Measurements from ENCODE around the gene TMEM52B. TPM values are rescaled to one million over a fixed set of nuclear protein-coding genes. Genes with fewer than 3 reads are reported as not detected.

The TMEM52B gene
- total RNA-seq, 1 experiment from 2014 or later, result not detected

DNA sequence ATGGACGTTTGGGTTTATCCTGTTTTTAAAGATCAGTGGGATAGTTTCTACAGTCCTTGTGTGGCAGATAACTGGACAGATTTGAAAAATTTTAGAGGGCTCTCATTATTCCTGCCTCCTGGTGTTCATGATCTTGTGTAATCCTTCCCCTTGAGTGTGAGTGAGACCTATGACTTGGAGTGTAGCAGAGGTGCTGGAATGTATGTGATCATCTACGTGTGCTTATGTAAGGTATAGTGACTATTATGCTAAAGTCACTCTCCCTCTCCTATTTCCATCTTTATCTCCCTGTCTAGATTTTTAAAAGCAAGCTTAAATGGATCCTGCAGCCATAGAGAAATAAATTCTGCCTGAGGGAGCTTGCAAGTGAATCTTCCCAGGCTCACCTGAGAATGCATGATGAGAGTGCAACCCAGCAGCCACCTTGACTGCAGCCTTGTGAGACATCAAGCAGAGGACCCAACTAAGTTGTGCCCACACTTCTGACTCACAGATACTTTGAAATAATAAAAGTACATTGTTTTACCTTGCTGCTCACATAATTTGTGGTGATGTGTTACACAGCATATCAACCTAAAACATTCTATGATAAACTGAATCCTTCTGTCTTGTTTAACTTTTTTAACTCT, 3.7 kb upstream of the TMEM52B start:
- POLR2A ChIA-PET (ENCODE audit: low non-redundant PET), result no interaction called here
- Histone ChIP-seq H3K27me3 (replicated peaks; ENCODE audit: insufficient read depth, low read depth, low read length, poor library complexity) (no peaks in the 10 kb centered on the region), H3K36me3 (ENCODE audit: insufficient read depth, low read length, poor library complexity, severe bottlenecking) (no peaks in the 10 kb centered on the region), H3K4me1 (ENCODE audit: insufficient read depth, low read length, poor library complexity, severe bottlenecking) (no peaks in the 10 kb centered on the region), H3K27ac (ENCODE audit: low read depth, low read length, poor library complexity, severe bottlenecking) (no peak overlapping the region), H3K9me3 (ENCODE audit: low read depth, low read length, poor library complexity, severe bottlenecking) (no peaks in the 10 kb centered on the region), H3K4me3 (ENCODE audit: low read depth, low read length, poor library complexity, severe bottlenecking) (no peak overlapping the region)
- intact Hi-C loops (cut with micrococcal nuclease; ENCODE audit: unreplicated experiment), result no loop called here
- TF ChIP-seq EZH2 (IDR thresholded peaks at IDR 0.05; ENCODE audit: borderline replicate concordance, low read depth, low read length, poor library complexity, severe bottlenecking), result no peak
- TF ChIP-seq, protein P1, sequence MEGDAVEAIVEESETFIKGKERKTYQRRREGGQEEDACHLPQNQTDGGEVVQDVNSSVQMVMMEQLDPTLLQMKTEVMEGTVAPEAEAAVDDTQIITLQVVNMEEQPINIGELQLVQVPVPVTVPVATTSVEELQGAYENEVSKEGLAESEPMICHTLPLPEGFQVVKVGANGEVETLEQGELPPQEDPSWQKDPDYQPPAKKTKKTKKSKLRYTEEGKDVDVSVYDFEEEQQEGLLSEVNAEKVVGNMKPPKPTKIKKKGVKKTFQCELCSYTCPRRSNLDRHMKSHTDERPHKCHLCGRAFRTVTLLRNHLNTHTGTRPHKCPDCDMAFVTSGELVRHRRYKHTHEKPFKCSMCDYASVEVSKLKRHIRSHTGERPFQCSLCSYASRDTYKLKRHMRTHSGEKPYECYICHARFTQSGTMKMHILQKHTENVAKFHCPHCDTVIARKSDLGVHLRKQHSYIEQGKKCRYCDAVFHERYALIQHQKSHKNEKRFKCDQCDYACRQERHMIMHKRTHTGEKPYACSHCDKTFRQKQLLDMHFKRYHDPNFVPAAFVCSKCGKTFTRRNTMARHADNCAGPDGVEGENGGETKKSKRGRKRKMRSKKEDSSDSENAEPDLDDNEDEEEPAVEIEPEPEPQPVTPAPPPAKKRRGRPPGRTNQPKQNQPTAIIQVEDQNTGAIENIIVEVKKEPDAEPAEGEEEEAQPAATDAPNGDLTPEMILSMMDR (conservative IDR thresholded peaks at IDR 0.05; ENCODE audit: low read depth, low read length), result no peak
- CTCF ChIA-PET, result no interaction called here
- no TSS peak for BruUV-seq (replicated peaks)
- DNase-seq (ENCODE audit: low spot score), result no peak

GRCh38 chr12:10175846-10176636, 2.8 kb upstream of the TMEM52B start:
- POLR2A ChIA-PET (ENCODE audit: low non-redundant PET), result no interaction called here
- TF ChIP-seq, protein P1 (conservative IDR thresholded peaks at IDR 0.05; ENCODE audit: low read depth, low read length), result no peak
- TF ChIP-seq EZH2 (IDR thresholded peaks at IDR 0.05; ENCODE audit: borderline replicate concordance, low read depth, low read length, poor library complexity, severe bottlenecking), result no peak
- intact Hi-C loops (cut with micrococcal nuclease; ENCODE audit: unreplicated experiment), result no loop called here

DNA sequence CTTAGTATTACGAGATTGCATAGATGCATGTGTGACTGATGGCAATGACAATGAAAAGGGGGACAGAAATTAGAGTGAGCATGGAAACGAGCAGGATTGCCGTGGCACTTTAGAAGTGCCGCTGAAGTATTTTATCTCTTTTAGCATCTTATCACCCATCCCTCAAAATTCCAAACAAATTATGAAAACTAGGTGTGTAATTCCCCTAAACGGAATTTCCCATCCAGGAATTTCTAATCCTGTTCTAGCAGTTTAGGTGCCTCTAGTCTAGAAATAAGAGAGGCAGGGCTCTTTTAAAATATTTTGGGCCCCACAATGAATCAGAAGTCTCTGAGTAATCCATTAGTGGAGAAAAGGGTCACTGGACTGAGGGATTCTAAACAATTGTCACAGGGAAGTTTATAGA, 947 bp downstream of the TMEM52B start:
- BruUV-seq (replicated peaks), result no TSS peak
- H3K27me3 ChIP-seq (replicated peaks; ENCODE audit: insufficient read depth, low read depth, low read length, poor library complexity), result no peaks in the 10 kb centered on the region
- H3K9me3 ChIP-seq (ENCODE audit: low read depth, low read length, poor library complexity, severe bottlenecking), result no peaks in the 10 kb centered on the region
- no peaks in the 10 kb centered on the region for H3K36me3 ChIP-seq (ENCODE audit: insufficient read depth, low read length, poor library complexity, severe bottlenecking)
- POLR2A ChIA-PET (ENCODE audit: low non-redundant PET), result no interaction called here
- TF ChIP-seq, protein P1 (conservative IDR thresholded peaks at IDR 0.05; ENCODE audit: low read depth, low read length), result no peak
- no peak for TF ChIP-seq EZH2 (IDR thresholded peaks at IDR 0.05; ENCODE audit: borderline replicate concordance, low read depth, low read length, poor library complexity, severe bottlenecking)
- intact Hi-C loops (cut with micrococcal nuclease; ENCODE audit: unreplicated experiment), result no loop called here
- no peak overlapping the region for H3K4me3 ChIP-seq (ENCODE audit: low read depth, low read length, poor library complexity, severe bottlenecking)
- no peak overlapping the region for H3K27ac ChIP-seq (ENCODE audit: low read depth, low read length, poor library complexity, severe bottlenecking)
- CTCF ChIA-PET, result no interaction called here
- DNase-seq (ENCODE audit: low spot score), result no peak
- H3K4me1 ChIP-seq (ENCODE audit: insufficient read depth, low read length, poor library complexity, severe bottlenecking), result no peaks in the 10 kb centered on the region

More at GRCh38 chr12:10175846-10176636, 2.8 kb upstream of the TMEM52B start:
- no peak for DNase-seq (ENCODE audit: low spot score)
- no peak overlapping the region for H3K4me3 ChIP-seq (ENCODE audit: low read depth, low read length, poor library complexity, severe bottlenecking)
- no peak overlapping the region for H3K27ac ChIP-seq (ENCODE audit: low read depth, low read length, poor library complexity, severe bottlenecking)
- no peaks in the 10 kb centered on the region for H3K4me1 ChIP-seq (ENCODE audit: insufficient read depth, low read length, poor library complexity, severe bottlenecking)
- H3K36me3 ChIP-seq (ENCODE audit: insufficient read depth, low read length, poor library complexity, severe bottlenecking), result no peaks in the 10 kb centered on the region
- H3K27me3 ChIP-seq (replicated peaks; ENCODE audit: insufficient read depth, low read depth, low read length, poor library complexity), result no peaks in the 10 kb centered on the region
- CTCF ChIA-PET, result no interaction called here
- no peaks in the 10 kb centered on the region for H3K9me3 ChIP-seq (ENCODE audit: low read depth, low read length, poor library complexity, severe bottlenecking)
- no TSS peak for BruUV-seq (replicated peaks)

All from A673 (cell line).